HUES6 (cell line): Measurements from ENCODE around the gene LUC7L.

ENCODE experiments used
- H3K27ac ChIP-seq: 2 replicates; pipeline ENCODE4 v1.7.0; 2013; ENCODE audit warnings: low read depth, mild to moderate bottlenecking, low read length, inconsistent platforms
- H3K27me3 ChIP-seq: 2 replicates; pipeline ENCODE4 v1.6.1; 2013; ENCODE audit warnings: low read length; ENCODE audit not compliant: control insufficient read depth, insufficient read depth
- H3K36me3 ChIP-seq: 2 replicates; pipeline ENCODE4 v1.6.1; 2013; ENCODE audit warnings: low read length; ENCODE audit not compliant: control insufficient read depth, insufficient read depth
- H3K4me1 ChIP-seq: 2 replicates; pipeline ENCODE4 v1.6.1; 2013; ENCODE audit warnings: low read length; ENCODE audit not compliant: control insufficient read depth, insufficient read depth
- H3K4me3 ChIP-seq: 2 replicates; pipeline ENCODE4 v1.5.1; 2013; ENCODE audit warnings: low read depth, low read length
- H3K9ac ChIP-seq: one replicate; pipeline ENCODE4 v1.6.1; 2013; ENCODE audit warnings: mild to moderate bottlenecking, low read length
- H3K9me3 ChIP-seq: 2 replicates; pipeline ENCODE4 v1.6.1; 2013; ENCODE audit warnings: low read depth, low read length; ENCODE audit not compliant: control insufficient read depth, insufficient read depth

LUC7L gene, protein sequence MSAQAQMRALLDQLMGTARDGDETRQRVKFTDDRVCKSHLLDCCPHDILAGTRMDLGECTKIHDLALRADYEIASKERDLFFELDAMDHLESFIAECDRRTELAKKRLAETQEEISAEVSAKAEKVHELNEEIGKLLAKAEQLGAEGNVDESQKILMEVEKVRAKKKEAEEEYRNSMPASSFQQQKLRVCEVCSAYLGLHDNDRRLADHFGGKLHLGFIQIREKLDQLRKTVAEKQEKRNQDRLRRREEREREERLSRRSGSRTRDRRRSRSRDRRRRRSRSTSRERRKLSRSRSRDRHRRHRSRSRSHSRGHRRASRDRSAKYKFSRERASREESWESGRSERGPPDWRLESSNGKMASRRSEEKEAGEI

DNA sequence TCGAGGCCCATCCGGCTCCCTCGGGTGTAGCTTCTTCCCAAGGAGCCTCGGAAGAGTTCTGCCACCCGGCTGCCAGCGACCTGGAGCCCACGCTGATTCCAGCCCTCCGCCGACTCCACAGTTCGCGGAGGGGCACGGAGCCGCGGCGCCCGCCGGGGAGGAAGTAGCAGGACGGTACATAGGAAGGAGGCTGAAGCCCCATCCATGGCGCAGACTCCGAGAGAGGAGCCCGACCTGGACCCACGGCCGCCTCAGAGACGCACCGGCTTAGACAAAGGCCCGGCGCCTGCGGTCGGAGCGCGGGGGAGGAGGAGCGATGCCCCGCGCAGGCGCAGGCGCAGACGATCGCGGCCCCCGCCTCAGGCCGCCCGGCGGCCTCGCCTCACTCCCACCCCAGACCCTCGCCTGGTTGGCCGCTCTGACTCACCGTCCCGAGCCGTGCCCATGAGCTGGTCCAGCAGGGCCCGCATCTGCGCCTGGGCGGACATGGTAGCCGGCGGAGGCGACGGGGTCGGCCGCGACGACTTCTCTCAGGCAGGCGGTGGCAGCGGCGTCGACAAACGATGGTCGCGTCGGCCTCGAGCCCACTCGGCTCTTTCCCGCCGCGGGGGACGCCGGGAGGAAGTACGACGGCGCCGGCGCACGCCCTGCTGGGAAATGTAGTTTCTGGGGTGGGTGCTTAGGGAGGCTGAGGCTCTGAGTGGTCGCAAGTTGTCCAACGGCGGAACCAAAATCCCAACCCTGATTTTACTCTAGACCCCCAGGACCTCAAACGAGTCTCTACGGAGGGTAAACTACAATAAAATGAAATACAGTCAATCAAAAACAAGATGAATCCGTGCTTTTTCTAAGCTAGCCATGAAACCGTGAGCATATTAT lies at the start of gene LUC7L:
Gene LUC7L, minus strand, starts transcription at position 598 of the 879 bp plus-strand sequence. Its CDS starts 110 bp downstream, at position 488.
- Histone ChIP-seq H3K4me1 (no peaks in the 10 kb centered on the region), H3K27me3 (no peaks in the 10 kb centered on the region), H3K9me3 (no peaks in the 10 kb centered on the region), H3K27ac (peak within 1 kb of the TSS; percentile 92), H3K4me3 (peak within 1 kb of the TSS; percentile 89), H3K36me3 (peaks cover 40% of the 10 kb centered on the region), H3K9ac (peak within 1 kb of the TSS; percentile 98)

DNA sequence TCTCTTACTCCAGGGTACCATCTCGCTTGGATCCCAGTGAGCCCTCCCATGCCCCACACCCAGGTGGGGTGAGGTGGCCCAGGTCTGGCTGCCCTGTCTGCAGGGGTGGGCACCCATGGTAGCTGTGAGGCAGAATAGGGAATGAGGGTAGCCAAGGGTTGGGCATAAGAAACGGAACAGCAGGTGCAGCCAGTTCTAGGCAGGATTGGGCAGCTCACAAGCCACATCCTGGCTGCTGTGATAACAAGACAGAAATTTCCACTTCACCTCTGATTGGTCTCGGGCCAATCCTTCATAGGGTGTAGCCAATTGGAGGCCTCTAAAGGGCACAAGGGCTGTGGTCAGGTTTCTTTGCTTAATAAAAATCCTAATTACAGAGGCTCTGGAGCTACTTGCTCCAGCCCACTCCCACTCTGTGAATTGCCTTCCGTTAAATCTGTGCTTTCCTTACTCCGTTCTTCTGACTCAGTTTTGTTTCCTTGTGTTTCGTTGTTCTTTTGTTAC lies 49.7 kb upstream of the LUC7L start:
- Histone ChIP-seq H3K4me3 (no peak overlapping the region), H3K27me3 (peaks cover 70% of the 10 kb centered on the region), H3K9ac (no peak overlapping the region), H3K4me1 (peaks cover 9% of the 10 kb centered on the region; the same call in 1 of the 2 replicates), H3K27ac (no peak overlapping the region), H3K9me3 (no peaks in the 10 kb centered on the region), H3K36me3 (no peaks in the 10 kb centered on the region)

DNA sequence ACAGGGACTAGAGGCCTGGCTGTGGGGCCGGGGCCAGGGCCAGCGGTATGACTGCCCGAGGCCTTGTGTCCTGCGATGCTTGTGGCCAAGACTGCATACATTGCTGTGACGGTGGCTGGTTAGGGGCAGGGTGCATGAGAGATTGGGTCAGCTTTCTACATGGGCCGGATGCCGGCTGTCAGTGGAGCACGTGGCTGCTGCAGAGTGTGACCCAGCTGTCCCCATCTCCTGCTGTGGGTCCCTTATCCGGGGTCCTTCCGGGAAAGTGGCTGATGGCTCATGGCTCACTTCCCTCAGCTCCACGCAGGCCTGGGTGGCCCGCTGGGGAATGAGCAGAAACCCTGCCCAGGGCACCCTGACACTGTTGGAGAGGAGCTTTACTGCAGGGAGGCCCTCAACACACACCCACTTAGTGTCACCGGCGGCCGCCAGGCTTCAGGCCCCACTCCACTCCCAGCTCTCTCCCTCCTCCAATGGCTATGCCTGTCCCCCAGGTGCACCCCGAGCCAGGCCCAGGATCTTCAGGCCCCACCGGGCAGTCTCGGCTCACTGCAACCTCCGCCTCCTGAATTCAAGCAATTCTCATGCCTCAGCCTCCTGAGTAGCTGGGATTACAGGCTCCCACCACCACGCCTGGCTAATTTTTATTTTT lies 47.3 kb upstream of the LUC7L start:
- Histone ChIP-seq H3K9ac (no peak overlapping the region), H3K27me3 (peaks cover 76% of the 10 kb centered on the region), H3K9me3 (no peaks in the 10 kb centered on the region), H3K27ac (no peak overlapping the region), H3K36me3 (no peaks in the 10 kb centered on the region), H3K4me3 (no peak overlapping the region), H3K4me1 (peaks cover 9% of the 10 kb centered on the region; the same call in 1 of the 2 replicates)

DNA sequence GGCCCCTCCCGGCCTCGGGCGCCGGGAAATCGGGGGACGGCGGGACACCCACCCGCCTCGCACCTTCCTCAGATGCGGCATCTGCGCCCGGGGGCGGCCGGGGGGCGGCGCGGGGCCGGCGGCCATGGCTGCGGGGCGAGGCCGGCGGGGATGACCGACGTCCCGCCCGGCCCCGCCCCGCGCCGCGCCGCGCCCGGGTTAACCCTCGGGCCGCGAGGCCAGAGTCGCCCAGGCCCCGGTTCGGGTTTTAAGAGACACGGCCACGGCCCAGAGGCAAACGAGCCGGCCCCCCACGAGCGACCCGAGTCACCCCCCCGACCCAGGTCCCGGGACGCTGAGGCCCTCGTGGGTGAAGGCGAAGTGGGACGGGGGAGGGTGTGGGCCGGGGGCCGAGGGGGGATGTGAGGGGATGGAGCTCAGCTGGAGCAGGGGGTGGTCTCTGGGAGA lies 46.6 kb upstream of the LUC7L start, which contains the start of gene RGS11:
Gene RGS11, minus strand, starts transcription at position 159 of the 447 bp plus-strand sequence. Its CDS starts 33 bp downstream, at position 126.
- Histone ChIP-seq H3K27ac (no peak within 1 kb of the TSS), H3K4me1 (peaks cover 5% of the 10 kb centered on the region; the same call in 1 of the 2 replicates), H3K4me3 (peak within 1 kb of the TSS; percentile 70), H3K9me3 (no peaks in the 10 kb centered on the region), H3K27me3 (peaks cover 69% of the 10 kb centered on the region), H3K9ac (no peak within 1 kb of the TSS), H3K36me3 (no peaks in the 10 kb centered on the region)

DNA sequence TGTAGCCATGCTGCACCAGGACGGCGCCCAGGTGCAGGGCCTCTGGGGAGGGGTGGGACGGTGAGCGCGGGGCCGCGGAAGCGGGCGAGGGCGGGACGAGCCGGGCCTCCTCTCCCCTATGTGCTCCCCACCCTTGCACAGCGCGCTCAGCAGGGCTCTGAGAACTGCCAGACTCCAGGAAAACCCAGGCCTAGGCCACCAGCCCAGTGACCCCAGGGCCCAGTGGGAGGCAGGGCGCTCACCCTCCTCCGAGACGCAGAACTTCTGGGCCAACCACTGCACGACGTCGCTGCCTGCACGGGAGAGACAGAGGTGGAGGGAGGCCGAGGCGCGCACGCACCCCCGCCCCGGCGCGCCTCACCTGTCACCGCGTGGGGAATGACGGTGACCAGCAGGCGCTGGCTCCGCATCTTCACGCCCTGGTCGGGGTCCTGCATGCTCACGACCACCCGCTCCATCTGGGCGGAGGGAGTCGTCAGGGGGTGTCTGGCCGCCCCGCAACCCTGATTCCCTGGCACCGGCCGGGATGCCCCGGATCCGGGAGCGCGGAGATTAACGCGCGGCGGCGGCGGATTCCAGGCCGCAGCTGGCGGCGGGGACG lies 45.9 kb upstream of the LUC7L start:
- peaks cover 5% of the 10 kb centered on the region; the same call in 1 of the 2 replicates for H3K4me1 ChIP-seq
- H3K27me3 ChIP-seq, result peaks cover 66% of the 10 kb centered on the region
- H3K9ac ChIP-seq, result no peak overlapping the region
- H3K9me3 ChIP-seq, result no peaks in the 10 kb centered on the region
- H3K4me3 ChIP-seq, result peak overlapping the region; percentile 70
- H3K36me3 ChIP-seq, result no peaks in the 10 kb centered on the region
- H3K27ac ChIP-seq, result no peak overlapping the region

DNA sequence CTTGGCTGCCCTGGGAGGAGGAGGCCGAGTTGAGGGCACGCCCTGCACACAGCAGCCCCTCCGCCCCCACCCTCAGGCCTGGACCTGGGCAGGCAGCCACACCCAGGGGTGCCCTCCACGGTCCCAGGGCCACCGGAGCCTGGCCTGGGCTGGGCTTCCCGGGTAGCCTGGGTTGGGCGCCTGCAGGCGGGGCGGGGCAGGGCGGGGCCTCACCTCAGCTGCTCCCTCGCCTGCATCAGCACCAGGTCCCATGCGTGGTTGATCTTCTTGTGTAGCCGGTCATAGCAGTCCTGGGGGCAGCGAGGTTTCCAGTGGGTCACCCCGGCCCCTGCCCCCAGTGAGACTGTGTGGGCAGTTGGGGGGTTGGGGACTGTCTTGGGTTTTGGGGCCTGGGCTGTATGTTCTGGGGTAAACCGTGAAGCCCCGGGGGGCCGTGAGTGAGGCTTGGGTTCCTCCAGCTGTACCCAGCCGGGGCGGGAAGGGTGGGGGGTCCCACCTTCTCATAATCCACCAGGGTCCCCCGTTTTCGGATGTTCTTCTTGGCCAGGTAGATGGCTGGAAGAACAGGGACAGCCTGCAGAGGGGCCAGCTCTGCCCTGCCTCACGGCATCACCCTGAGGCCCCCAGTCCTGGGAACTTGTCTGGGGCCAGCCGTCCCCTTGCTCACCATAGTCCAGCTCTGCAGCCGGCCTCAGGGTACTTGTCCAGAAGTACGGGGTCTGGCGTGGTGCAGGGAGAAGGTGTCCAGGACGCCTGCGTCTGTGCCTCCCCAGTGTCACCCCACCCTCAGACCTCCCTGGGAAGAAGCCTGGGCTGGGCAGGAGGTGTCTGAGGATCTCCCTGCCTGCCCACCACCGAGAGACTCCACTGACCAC lies 44.5 kb upstream of the LUC7L start:
- no peak overlapping the region for H3K9ac ChIP-seq
- peaks cover 52% of the 10 kb centered on the region for H3K27me3 ChIP-seq
- peaks cover 5% of the 10 kb centered on the region; the same call in 1 of the 2 replicates for H3K4me1 ChIP-seq
- H3K9me3 ChIP-seq, result no peaks in the 10 kb centered on the region
- H3K4me3 ChIP-seq, result no peak overlapping the region
- H3K36me3 ChIP-seq, result no peaks in the 10 kb centered on the region
- no peak overlapping the region for H3K27ac ChIP-seq

DNA sequence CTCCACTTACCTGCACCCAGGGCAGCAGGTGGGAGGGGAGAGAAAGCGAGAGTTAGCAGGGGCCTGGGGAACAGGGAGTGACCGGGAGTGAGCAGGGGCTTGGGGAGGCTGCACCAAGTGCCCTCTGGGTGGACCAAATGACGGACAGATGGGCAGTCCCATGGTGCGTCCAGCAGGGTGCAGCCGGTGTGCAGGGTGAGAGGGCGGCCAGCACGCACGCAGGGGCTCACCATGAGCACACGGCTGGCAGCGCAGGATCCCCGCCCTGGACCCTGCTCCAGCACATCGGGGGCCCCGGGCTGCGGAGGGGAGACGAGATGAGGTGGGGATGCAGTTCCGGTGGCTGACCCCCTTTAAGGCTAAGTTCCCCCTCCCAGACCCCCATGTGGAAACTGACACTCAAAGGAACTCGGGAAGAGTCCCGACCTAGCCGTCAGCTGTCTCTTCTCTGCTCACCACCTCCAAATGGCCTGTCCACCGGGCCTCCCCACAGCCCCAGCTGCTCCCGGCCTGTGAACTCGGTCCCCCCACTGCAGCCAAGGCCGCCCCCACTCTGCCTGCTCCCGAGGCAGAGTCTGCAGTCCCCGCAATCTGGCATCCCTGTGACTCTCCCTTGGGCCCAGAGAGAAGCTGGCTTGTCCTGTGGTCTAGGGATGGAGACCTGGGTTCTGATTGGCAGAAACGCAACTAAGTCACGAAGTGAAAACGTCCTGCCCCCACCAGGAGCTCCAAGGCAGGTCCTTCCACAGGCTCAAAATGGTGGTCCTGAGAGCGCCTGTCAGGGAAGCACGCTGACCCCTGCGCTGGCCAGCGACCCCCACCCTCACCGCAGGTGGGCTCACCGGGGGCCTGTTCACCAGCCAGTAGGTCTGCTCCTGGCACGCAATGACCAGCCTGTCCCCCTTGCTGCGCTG lies 43.6 kb upstream of the LUC7L start:
- Histone ChIP-seq H3K4me3 (no peak overlapping the region), H3K36me3 (no peaks in the 10 kb centered on the region), H3K9ac (no peak overlapping the region), H3K27me3 (peaks cover 44% of the 10 kb centered on the region), H3K4me1 (peaks cover 5% of the 10 kb centered on the region; the same call in 1 of the 2 replicates), H3K27ac (no peak overlapping the region), H3K9me3 (no peaks in the 10 kb centered on the region)

DNA sequence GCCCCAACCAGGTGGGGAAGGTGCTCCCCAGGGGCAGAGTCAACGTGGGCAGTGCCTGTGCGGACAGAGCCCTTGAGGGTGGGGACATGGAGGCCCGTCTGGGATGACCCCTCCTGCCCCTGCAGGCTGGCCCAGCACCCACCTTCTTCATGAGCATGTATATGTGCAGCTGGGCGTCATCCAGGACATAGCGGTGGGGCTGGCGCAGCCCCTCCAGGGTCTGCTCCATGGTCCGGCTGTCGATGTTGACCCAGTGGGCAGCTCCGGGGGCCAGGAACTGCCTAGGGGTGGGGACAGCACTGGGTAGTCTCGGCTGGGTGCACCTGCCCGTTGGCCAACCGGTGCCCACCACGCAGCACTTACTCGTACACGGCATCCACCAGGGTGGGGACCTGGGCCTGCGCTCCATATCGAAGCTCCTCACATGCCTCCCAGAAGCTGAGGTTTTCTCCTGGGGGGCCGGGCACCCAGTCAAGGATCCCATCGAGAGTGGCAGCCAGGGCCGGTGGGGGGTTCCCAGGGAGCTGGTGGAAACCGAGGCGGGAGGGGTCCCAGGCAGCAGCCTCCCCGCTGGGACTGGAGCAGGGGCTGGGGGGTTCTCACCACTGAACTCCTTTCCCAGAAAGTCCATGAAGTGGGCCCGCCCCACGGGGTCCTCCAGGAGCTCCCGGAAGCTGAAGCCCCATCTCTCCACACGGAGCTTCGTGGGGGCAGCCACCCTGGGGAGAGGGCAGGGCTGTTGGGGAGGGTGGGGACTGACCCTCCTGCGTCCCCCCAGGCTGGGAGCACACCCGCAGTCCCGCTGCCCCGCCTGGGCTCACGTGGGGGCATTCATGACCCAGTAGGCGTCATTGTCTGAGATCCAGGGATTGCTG lies 41.4 kb upstream of the LUC7L start:
- Histone ChIP-seq H3K36me3 (no peaks in the 10 kb centered on the region), H3K4me3 (no peak overlapping the region), H3K9ac (no peak overlapping the region), H3K9me3 (no peaks in the 10 kb centered on the region), H3K27ac (no peak overlapping the region), H3K27me3 (peaks cover 27% of the 10 kb centered on the region), H3K4me1 (peaks cover 5% of the 10 kb centered on the region; the same call in 1 of the 2 replicates)
